ENCODE measurements around the gene ZNF778. TPM values are rescaled to one million over a fixed set of nuclear protein-coding genes. Genes with fewer than 3 reads are reported as not detected.

ZNF778 gene
- total RNA-seq, 1 experiment from 2014 or later, result 19.5 TPM

DNA sequence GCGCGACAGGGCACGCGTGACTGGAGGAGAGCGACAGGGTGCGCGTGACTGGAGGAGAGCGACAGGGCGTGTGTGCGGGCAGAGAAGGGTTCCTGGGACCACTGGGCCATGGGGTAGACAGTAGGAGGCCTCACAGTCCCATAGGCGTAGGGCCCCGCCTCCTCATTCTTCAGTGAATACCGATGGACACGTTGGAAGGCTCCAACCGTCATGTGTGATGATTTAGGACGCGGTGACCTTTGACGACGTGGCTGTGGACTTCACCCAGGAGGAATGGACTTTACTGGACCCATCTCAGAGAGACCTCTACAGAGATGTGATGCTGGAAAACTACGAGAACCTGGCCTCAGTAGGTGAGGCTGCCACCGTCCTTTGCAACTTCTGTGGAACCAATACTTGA is 5.4 kb downstream of the ZNF778 start:
- H3K79me2 ChIP-seq (ENCODE audit: insufficient read depth, low read length), result peaks cover 22% of the 10 kb centered on the region
- no peak overlapping the region for H2AFZ ChIP-seq (ENCODE audit: low read depth, low read length, poor library complexity, severe bottlenecking)
- peaks cover 0 to 13% of the 10 kb centered on the region in 2 experiments; a peak in 1 of 4 replicates for H3K9me3 ChIP-seq (ENCODE audit: control insufficient read depth in 1 of 2, insufficient read depth in 1 of 2, low read depth in 1 of 2, low read length in 2 of 2)
- ChIA-PET CTCF (no interaction called here), RAD21 (ENCODE audit: low non-redundant PET in 1 of 2, low total read pairs in 2 of 2, uncharacterized antibody in 2 of 2, unreplicated experiment in 2 of 2) (no interaction called here), POLR2A (no interaction called here)
- H3K9me2 ChIP-seq (ENCODE audit: insufficient read depth), result no peaks in the 10 kb centered on the region
- no peak overlapping the region for H3K27ac ChIP-seq (ENCODE audit: low read depth, low read length)
- H4K20me1 ChIP-seq (ENCODE audit: insufficient read depth), result no peaks in the 10 kb centered on the region
- TF ChIP-seq ELF1 (IDR thresholded peaks at IDR 0.05; ENCODE audit: borderline replicate concordance, low read depth) (no peak), SRF (IDR thresholded peaks at IDR 0.05; ENCODE audit: low read depth) (no peak), SP1 (IDR thresholded peaks at IDR 0.05; ENCODE audit: low read depth) (no peak), CEBPB (IDR thresholded peaks at IDR 0.05; ENCODE audit: low read depth) (no peak), TCF7L2 (IDR thresholded peaks at IDR 0.05; ENCODE audit: borderline replicate concordance, extremely low read depth, insufficient read depth, insufficient read length) (no peak), POLR2A (IDR thresholded peaks at IDR 0.05; ENCODE audit: borderline replicate concordance, extremely low read depth, insufficient read depth, insufficient read length) (no peak), RAD21 (IDR thresholded peaks at IDR 0.05; ENCODE audit: low read depth) (no peak), JUND (IDR thresholded peaks at IDR 0.05) (no peak)
- TF ChIP-seq, protein P1, sequence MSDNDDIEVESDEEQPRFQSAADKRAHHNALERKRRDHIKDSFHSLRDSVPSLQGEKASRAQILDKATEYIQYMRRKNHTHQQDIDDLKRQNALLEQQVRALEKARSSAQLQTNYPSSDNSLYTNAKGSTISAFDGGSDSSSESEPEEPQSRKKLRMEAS (IDR thresholded peaks at IDR 0.05), result no peak
- no TSS peak for BruUV-seq (replicated peaks)
- no peak overlapping the region for H3K9ac ChIP-seq (ENCODE audit: low read length)
- peaks cover 29 to 35% of the 10 kb centered on the region in 2 experiments for H3K36me3 ChIP-seq (ENCODE audit: control insufficient read depth in 1 of 2, insufficient read depth in 2 of 2, low read length in 2 of 2)
- no peaks in the 10 kb centered on the region for H3K27me3 ChIP-seq (ENCODE audit: insufficient read depth, low read length)
- intact Hi-C loops (cut with micrococcal nuclease), result no loop called here
- H3K4me2 ChIP-seq (ENCODE audit: low read length), result no peak overlapping the region
- H3K4me1 ChIP-seq (ENCODE audit: control insufficient read depth in 1 of 2, insufficient read depth in 2 of 2, low read length in 2 of 2), result peaks cover 0 to 3% of the 10 kb centered on the region in 2 experiments; a peak in 2 of 4 replicates
- no peak overlapping the region for H3K4me3 ChIP-seq (replicated peaks in 1 of 2; ENCODE audit: low read depth in 1 of 2, low read length in 2 of 2)
- no peak for ATAC-seq
- no peak for DNase-seq (ENCODE audit: low read depth, low spot score)

DNA sequence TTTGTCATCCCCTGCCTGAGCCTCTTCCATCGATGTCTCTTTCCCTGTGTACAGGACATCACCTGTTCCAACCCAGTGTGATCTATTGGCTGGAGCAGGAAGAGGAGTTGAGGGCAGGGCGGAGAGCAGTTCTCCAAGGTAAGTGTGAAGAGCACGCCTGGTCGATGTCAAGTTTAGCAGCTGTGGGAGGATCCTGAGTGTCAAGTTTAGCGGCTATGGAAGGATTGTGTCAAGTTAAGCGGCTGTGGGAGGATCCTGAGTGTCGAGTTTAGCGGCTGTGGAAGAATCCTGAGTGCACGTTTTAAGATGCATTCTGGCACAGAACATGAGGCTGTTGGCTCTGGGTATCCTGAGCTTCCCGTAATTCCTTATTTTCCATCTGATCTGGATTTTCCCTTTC is 7.2 kb downstream of the ZNF778 start:
- DNase-seq (ENCODE audit: low read depth, low spot score), result no peak
- Histone ChIP-seq H3K9me3 (ENCODE audit: control insufficient read depth in 1 of 2, insufficient read depth in 1 of 2, low read depth in 1 of 2, low read length in 2 of 2) (peaks cover 0 to 18% of the 10 kb centered on the region in 2 experiments; a peak in 1 of 4 replicates), H3K4me1 (ENCODE audit: control insufficient read depth in 1 of 2, insufficient read depth in 2 of 2, low read length in 2 of 2) (no peaks in the 10 kb centered on the region), H4K20me1 (ENCODE audit: insufficient read depth) (no peaks in the 10 kb centered on the region), H3K79me2 (ENCODE audit: insufficient read depth, low read length) (peaks cover 10% of the 10 kb centered on the region; the same call in 1 of the 2 replicates), H3K4me2 (ENCODE audit: low read length) (no peak overlapping the region), H3K36me3 (ENCODE audit: control insufficient read depth in 1 of 2, insufficient read depth in 2 of 2, low read length in 2 of 2) (peaks cover 32 to 48% of the 10 kb centered on the region in 2 experiments), H2AFZ (ENCODE audit: low read depth, low read length, poor library complexity, severe bottlenecking) (no peak overlapping the region), H3K4me3 (replicated peaks in 1 of 2; ENCODE audit: low read depth in 1 of 2, low read length in 2 of 2) (no peak overlapping the region), H3K27ac (ENCODE audit: low read depth, low read length) (no peak overlapping the region), H3K9ac (ENCODE audit: low read length) (no peak overlapping the region), H3K27me3 (ENCODE audit: insufficient read depth, low read length) (no peaks in the 10 kb centered on the region), H3K9me2 (ENCODE audit: insufficient read depth) (no peaks in the 10 kb centered on the region)
- intact Hi-C loops (cut with micrococcal nuclease), result no loop called here
- ChIA-PET CTCF (no interaction called here), POLR2A (interaction anchor here (0.7 kb wide), 1 partner anchor 32 kb away, joined by 4 read pairs; no protein-coding TSS in a partner anchor), RAD21 (ENCODE audit: low non-redundant PET in 1 of 2, low total read pairs in 2 of 2, uncharacterized antibody in 2 of 2, unreplicated experiment in 2 of 2) (no interaction called here)
- ATAC-seq, result no peak
- no peak for TF ChIP-seq SRF (IDR thresholded peaks at IDR 0.05; ENCODE audit: low read depth)
- TF ChIP-seq, protein P2, sequence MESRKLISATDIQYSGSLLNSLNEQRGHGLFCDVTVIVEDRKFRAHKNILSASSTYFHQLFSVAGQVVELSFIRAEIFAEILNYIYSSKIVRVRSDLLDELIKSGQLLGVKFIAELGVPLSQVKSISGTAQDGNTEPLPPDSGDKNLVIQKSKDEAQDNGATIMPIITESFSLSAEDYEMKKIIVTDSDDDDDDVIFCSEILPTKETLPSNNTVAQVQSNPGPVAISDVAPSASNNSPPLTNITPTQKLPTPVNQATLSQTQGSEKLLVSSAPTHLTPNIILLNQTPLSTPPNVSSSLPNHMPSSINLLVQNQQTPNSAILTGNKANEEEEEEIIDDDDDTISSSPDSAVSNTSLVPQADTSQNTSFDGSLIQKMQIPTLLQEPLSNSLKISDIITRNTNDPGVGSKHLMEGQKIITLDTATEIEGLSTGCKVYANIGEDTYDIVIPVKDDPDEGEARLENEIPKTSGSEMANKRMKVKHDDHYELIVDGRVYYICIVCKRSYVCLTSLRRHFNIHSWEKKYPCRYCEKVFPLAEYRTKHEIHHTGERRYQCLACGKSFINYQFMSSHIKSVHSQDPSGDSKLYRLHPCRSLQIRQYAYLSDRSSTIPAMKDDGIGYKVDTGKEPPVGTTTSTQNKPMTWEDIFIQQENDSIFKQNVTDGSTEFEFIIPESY (IDR thresholded peaks at IDR 0.05; ENCODE audit: extremely low read depth, insufficient replicate concordance, low read length), result no peak
- TF ChIP-seq, protein P1 (IDR thresholded peaks at IDR 0.05), result no peak
- TF ChIP-seq RAD21 (IDR thresholded peaks at IDR 0.05; ENCODE audit: low read depth), result no peak
- no peak for TF ChIP-seq ELF1 (IDR thresholded peaks at IDR 0.05; ENCODE audit: borderline replicate concordance, low read depth)
- no TSS peak for BruUV-seq (replicated peaks)
